NCI-H2227 treated with DMSO at 0.1 percent for 48 hours (cell line): ENCODE measurements around the gene ABHD6.
A peak's percentile ranks its signal among the peaks of the same experiment; 100 is the strongest.
"Not testable (repeated sequence)": the region's sequence is repeated elsewhere in the genome, so short reads cannot be mapped to it uniquely, and the experiment has no call there.

ENCODE experiments used
- DNase-seq: peaks from one replicate; lab custom pipeline; 2025; lab: John Stamatoyannopoulos, UW

Gene ABHD6

GRCh38 chr3:58323529-58324390 is 86.2 kb downstream of the ABHD6 start:
- no peak for DNase-seq

DNA sequence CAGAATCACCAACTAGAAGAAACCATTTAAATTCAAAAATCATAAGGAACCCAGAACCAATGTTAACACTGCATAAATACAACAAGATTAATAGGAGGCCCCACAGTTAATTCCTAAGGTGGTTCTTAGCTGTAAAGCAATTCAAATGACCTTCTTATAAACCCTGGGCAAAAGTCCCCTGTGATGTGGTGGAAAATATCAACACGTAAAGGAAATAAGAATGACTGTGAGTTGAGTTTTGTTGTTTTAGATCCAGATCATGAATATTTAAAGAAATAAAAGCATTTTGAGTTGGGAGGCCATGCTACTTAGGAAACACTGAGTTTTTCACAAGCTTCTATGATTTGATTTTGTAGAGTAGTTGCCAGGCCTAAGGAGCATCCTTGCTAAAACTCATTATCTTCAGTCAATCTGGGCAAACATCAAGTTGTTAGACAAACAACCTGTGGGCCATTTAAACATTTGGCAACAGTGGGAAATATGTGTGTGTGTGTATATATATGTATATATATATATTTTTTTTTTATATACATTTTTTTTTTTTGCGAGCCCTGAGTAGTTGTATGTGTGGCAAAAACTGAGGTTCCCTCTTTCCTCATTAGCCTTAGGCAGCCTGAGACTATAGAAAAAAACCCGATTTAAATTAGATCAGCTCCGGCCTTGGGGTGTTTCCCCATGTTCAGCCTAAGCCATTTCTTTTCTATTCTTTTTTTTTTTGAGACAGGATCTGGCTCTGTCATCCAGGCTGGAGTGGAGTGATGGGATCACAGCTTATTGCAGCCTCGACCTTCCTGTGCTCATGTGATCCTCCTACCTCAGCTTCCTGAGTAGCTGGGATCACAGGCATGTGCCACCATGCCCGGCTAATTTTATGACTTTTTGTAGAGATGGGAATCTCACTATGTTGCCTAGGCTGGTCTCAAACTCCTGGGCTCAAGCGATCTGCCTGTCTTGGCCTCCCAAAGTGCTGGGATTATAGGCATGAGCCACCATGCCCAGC is 87.1 kb downstream of the ABHD6 start:
- no peak for DNase-seq

DNA sequence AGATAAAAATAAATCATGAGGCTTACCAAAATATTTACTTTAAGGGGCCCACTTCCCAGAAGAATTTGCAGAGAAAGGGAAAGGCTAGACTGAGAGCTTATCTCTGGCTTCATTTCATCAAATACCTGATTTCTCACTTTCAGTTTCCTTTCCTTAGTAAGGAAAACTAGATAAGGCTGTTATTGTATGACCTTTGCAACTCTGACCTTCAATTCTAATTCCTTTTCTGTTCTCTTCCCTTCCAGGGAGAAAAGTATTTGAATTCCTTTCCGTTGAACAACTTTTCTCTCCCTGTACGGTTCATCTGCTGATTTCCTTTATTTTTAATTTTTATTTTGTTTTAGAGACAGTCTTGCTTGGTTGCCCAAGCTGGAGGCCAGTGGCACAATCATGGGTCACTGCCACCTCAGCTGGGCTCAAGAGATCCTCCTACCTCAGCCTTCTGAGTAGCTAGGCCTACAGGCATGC is 88.0 kb downstream of the ABHD6 start:
- no peak for DNase-seq

GRCh38 chr3:58326267-58326900 is 88.8 kb downstream of the ABHD6 start:
- peak; percentile 60 for DNase-seq

- no peak for DNase-seq
Observed at GRCh38 chr3:58329150-58329921, 91.7 kb downstream of the ABHD6 start.

GRCh38 chr3:58329922-58330413 is 92.4 kb downstream of the ABHD6 start:
- no peak for DNase-seq

- no peak for DNase-seq
Observed at GRCh38 chr3:58331593-58332152, 94.1 kb downstream of the ABHD6 start.

DNA sequence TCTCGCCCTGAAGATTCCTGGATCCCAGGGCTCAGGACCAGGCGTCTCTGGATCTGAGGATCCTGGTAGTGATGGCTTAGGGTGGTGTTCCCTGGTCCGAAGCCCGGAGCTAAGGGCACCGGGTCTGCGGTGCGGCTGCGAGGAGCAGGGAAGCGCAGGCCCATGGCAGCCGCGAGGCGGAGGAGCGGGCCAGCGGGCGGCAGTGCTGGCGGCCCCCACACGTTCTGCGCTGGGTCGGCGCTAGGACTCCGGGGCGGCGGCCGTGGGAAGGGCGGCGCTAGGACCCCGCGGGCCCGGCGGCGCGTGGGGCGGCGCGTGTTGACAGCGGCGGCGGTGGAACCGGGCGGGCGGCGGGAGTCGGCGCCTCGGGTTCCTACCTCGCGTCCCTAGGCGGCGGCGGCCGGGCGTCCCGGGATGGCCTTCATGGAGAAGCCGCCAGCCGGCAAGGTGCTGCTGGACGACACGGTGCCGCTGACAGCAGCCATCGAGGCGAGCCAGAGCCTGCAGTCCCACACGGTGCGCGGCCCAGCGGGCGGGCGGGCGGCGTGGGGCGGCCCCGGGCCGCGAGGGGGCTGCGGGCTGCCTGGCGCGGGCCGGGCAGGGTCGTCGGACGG is 95.1 kb downstream of the ABHD6 start, which contains the start of gene PXK:
PXK (plus strand) TSS at position 318 of the 614 bp plus-strand sequence; CDS start at position 415, 97 bp downstream.
- peak; percentile 22 for DNase-seq

GRCh38 chr3:58333206-58334012 is 95.8 kb downstream of the ABHD6 start:
- DNase-seq, result no peak

DNA sequence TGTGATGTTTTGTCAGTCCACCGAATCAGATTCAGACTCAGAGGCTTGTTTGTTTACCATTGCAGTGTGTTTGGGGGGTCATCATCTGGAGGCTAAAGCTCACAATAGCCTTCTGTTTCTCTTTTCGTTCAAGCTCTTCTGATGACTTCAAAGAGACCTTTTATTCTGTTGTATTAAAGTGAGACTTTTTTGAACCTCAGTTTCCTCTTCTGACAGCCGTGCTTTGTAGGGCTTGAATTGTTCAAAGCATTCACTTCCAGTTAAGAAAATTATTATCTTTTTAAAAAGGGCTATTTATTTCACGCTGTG is 96.4 kb downstream of the ABHD6 start:
- no peak for DNase-seq

DNA sequence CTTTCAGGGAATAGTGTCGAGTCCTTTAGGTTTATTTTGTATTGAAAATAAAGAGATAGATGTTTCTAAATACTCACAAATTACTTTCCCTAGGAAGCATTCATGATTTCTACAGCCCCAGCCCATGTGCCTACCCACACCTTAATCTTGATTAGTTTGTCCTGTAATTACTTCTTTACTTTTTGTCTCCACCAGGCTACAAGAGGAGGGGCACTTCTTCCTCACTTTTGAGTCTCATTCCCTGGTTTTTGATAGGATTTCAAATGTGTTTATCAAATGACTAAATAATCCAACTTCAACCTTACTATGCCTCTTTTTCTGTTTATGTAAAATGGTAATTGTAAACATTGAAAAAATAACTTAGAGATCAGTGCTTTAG is 96.9 kb downstream of the ABHD6 start:
- no peak for DNase-seq

- no peak for DNase-seq
Observed at GRCh38 chr3:58335652-58335947, 98.0 kb downstream of the ABHD6 start.

- no peak for DNase-seq
Observed at GRCh38 chr3:58336135-58336882, 98.7 kb downstream of the ABHD6 start.

DNA sequence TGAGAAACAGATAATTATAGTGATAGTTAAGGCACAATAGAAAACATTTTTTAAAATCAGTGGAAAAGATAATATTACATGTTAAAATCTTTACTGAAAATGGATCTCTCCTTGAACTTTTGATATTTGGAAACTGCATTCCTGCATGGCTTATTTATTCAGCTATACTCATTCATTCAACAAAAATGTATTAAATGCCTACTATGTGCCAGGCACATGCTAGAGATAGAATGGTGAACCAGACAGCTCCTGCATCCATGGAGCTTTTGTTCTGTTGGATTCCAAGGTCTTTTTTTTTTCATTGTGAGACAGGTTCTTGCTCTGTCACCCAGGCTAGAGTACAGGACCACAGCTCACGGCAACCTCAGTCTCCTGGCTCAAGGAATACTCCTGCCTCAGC is 99.6 kb downstream of the ABHD6 start:
- no peak for DNase-seq

DNA sequence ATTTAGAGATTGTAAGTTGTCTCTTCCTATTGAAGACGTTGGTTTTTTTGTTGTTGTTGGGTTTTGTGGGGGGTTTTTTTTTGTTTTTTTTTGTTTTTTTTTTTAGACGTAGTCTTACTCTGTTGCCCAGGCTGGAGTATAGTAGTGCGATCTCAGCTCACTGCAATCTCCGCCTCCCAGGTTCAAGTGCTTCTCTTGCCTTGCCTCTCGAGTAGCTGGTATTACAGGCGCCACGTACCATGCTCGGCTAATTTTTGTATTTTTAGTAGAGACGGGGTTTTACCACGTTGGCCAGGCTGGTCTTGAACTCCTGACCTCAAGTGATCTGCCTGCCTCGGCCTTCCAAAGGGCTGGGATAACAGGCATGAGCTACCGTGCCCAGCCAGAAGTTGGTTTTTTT is 101.6 kb downstream of the ABHD6 start:
- DNase-seq, result not testable (repeated sequence)

- DNase-seq, result no peak
Observed at GRCh38 chr3:58340594-58341244, 103.1 kb downstream of the ABHD6 start.

DNA sequence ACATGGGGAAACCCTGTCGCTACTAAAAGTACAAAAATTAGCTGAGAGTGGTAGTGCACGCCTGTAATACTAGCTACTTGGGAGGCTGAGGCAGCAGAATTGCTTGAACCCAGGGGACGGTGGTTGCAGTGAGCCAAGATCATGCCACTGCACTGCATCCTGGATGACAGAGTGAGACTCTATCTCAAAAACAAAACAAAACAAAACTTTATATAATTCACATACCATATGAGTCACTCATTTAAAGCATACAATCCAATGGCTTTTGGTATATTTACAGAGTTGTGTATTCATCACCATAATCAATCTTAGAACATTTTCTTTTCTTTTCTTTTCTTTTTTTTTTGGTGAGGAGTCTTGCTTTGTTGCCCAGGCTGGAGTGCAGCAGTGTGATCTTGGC is 103.8 kb downstream of the ABHD6 start:
- DNase-seq, result no peak

GRCh38 chr3:58342676-58343075 is 105.1 kb downstream of the ABHD6 start:
- no peak for DNase-seq
